H1 (cell line): ENCODE measurements around the gene SMARCAL1. TPM values are rescaled to one million over a fixed set of nuclear protein-coding genes. Genes with fewer than 3 reads are reported as not detected.

ENCODE experiments used
- CTCF ChIA-PET: fragments of 300-600 bp; sonication (Branson Sonifier 250); formaldehyde crosslinking; loops from one replicate; lab custom pipeline; 2021; ENCODE audit not compliant: partially characterized antibody; lab: Charles Lee
- POLR2A ChIA-PET: fragments of 300-600 bp; sonication (Branson Sonifier 250); formaldehyde crosslinking; loops from one replicate; lab custom pipeline; 2021; ENCODE audit warnings: inconsistent platforms; ENCODE audit not compliant: partially characterized antibody; lab: Charles Lee
- DNase-seq, 2 experiments: peaks; one replicate each; pipeline versions ENCODE4 v3.0.0 to v3.0.0-alpha.2; 2010 to 2022; ENCODE audit warnings: low spot score in 2 of 2, low read depth in 1 of 2, mixed read lengths in 1 of 2
- FAIRE-seq: peaks from 2 replicates; lab custom pipeline; 2011; peaks lifted over from hg19 to GRCh38; lab: Jason Lieb, UNC
- H2AFZ ChIP-seq: 2 replicates; pipeline ENCODE4 v1.8.1; 2012; ENCODE audit warnings: low read length, inconsistent platforms
- H2AK5ac ChIP-seq: 2 replicates; pipeline ENCODE4 v1.6.1; 2013; ENCODE audit warnings: low read depth, low read length
- H2BK120ac ChIP-seq: replicated peaks from 2 replicates; pipeline ENCODE3; 2013; ENCODE audit warnings: low read depth, low read length, inconsistent platforms
- H2BK12ac ChIP-seq: 2 replicates; pipeline ENCODE4 v1.6.1; 2013; ENCODE audit warnings: low read depth, low read length
- H2BK15ac ChIP-seq: 2 replicates; pipeline ENCODE4 v1.6.1; 2013; ENCODE audit warnings: low read length
- H2BK20ac ChIP-seq: 2 replicates; pipeline ENCODE4 v1.6.1; 2013; ENCODE audit warnings: low read length
- H2BK5ac ChIP-seq: 2 replicates; pipeline ENCODE4 v1.6.1; 2013; ENCODE audit warnings: low read depth, low read length
- H3K14ac ChIP-seq: 2 replicates; pipeline ENCODE4 v1.6.1; 2013; ENCODE audit warnings: inconsistent platforms; ENCODE audit not compliant: insufficient read length
- H3K18ac ChIP-seq: 2 replicates; pipeline ENCODE4 v1.6.1; 2013; ENCODE audit warnings: low read length; ENCODE audit errors: extremely low read depth
- H3K23ac ChIP-seq: 2 replicates; pipeline ENCODE4 v1.6.1; 2013; ENCODE audit warnings: inconsistent platforms; ENCODE audit not compliant: insufficient read length
- H3K23me2 ChIP-seq: 2 replicates; pipeline ENCODE4 v1.6.1; 2013; ENCODE audit warnings: low read depth, low read length
- H3K27ac ChIP-seq: 2 replicates; pipeline ENCODE4 v1.6.1; 2011; ENCODE audit warnings: low read depth, low read length, inconsistent platforms
- H3K27me3 ChIP-seq, 4 experiments: replicated peaks in 1 of 4; 1 replicate in 1 of 4; 2 replicates in 3 of 4; pipeline versions ENCODE4 v1.6.1 to v1.8.1; 2011 to 2013; ENCODE audit warnings: low read length in 3 of 4, mild to moderate bottlenecking in 3 of 4, inconsistent platforms in 2 of 4, mixed read lengths in 2 of 4, moderate library complexity in 1 of 4; ENCODE audit not compliant: control insufficient read depth in 3 of 4, insufficient read depth in 3 of 4; ENCODE audit errors: extremely low read depth in 1 of 4
- H3K36me3 ChIP-seq, 4 experiments: 2 replicates each; pipeline versions ENCODE4 v1.6.1 to v1.8.1; 2011 to 2013; ENCODE audit warnings: mild to moderate bottlenecking in 4 of 4, low read length in 3 of 4, moderate library complexity in 2 of 4, control low read depth in 1 of 4, inconsistent platforms in 1 of 4; ENCODE audit not compliant: insufficient read depth in 4 of 4, control insufficient read depth in 2 of 4
- H3K4ac ChIP-seq: replicated peaks from 2 replicates; pipeline ENCODE3; 2013; ENCODE audit warnings: low read length, low read depth, mixed read lengths, inconsistent platforms; ENCODE audit not compliant: insufficient read length
- H3K4me1 ChIP-seq, 4 experiments: replicated peaks in 1 of 4; 1 replicate in 1 of 4; 2 replicates in 3 of 4; pipeline versions ENCODE4 v1.6.1 to v1.8.1; 2011 to 2013; ENCODE audit warnings: low read length in 3 of 4, inconsistent platforms in 2 of 4, mixed read lengths in 1 of 4; ENCODE audit not compliant: insufficient read depth in 4 of 4, control insufficient read depth in 3 of 4
- H3K4me2 ChIP-seq, 2 experiments: 2 replicates each; pipeline versions ENCODE4 v1.6.1 to v1.8.1; 2011 to 2013; ENCODE audit warnings: low read depth in 2 of 2, low read length in 2 of 2, control low read depth in 1 of 2, inconsistent platforms in 1 of 2, mild to moderate bottlenecking in 1 of 2; ENCODE audit not compliant: insufficient read depth in 1 of 2
- H3K4me3 ChIP-seq, 4 experiments: fragments of 200-600, 300-600 bp in 1 of 4; sonication (generic), shearing (Covaris generic), sonication (Bioruptor Twin) in 1 of 4; 2 replicates each; pipeline versions ENCODE4 v1.5.1 to v1.8.1; 2011 to 2016; ENCODE audit warnings: low read length in 4 of 4, low read depth in 3 of 4, control low read depth in 2 of 4, inconsistent platforms in 2 of 4, mild to moderate bottlenecking in 2 of 4, mixed read lengths in 1 of 4, moderate library complexity in 1 of 4; ENCODE audit not compliant: insufficient read depth in 2 of 4; ENCODE audit errors: extremely low read depth in 1 of 4
- H3K56ac ChIP-seq: replicated peaks from 2 replicates; pipeline ENCODE3; 2013; ENCODE audit warnings: low read depth, mild to moderate bottlenecking, mixed read lengths, low read length, inconsistent platforms; ENCODE audit not compliant: insufficient read length
- H3K79me1 ChIP-seq: 2 replicates; pipeline ENCODE4 v1.6.1; 2013; ENCODE audit warnings: low read depth, low read length, control low read depth
- H3K79me2 ChIP-seq, 2 experiments: 2 replicates each; pipeline versions ENCODE4 v1.6.1 to v1.8.1; 2012 to 2013; ENCODE audit warnings: low read length in 2 of 2, mild to moderate bottlenecking in 2 of 2, inconsistent platforms in 1 of 2; ENCODE audit not compliant: insufficient read depth in 2 of 2, control insufficient read depth in 1 of 2
- H3K9ac ChIP-seq, 4 experiments: replicated peaks in 1 of 4; 1 replicate in 1 of 4; 2 replicates in 3 of 4; pipeline versions ENCODE4 v1.6.1 to v1.8.1; 2011 to 2013; ENCODE audit warnings: low read depth in 3 of 4, low read length in 3 of 4, control low read depth in 2 of 4, mild to moderate bottlenecking in 2 of 4, moderate library complexity in 2 of 4, inconsistent platforms in 1 of 4; ENCODE audit errors: extremely low read depth in 1 of 4
- H3K9me3 ChIP-seq, 2 experiments: 2 replicates each; pipeline versions ENCODE4 v1.6.1 to v1.8.1; 2012 to 2013; ENCODE audit warnings: mild to moderate bottlenecking in 2 of 2, moderate library complexity in 2 of 2, control low read depth in 1 of 2, inconsistent platforms in 1 of 2, low read depth in 1 of 2, low read length in 1 of 2, mixed read lengths in 1 of 2; ENCODE audit not compliant: insufficient read depth in 2 of 2
- H4K20me1 ChIP-seq, 2 experiments: replicated peaks in 1 of 2; 2 replicates each; pipeline versions ENCODE3 to v1.8.1; 2011 to 2013; ENCODE audit warnings: inconsistent platforms in 2 of 2, low read length in 2 of 2, mild to moderate bottlenecking in 1 of 2; ENCODE audit not compliant: insufficient read depth in 2 of 2, control insufficient read depth in 1 of 2
- H4K5ac ChIP-seq: 2 replicates; pipeline ENCODE4 v1.6.1; 2013; ENCODE audit warnings: low read length, low read depth, mixed read lengths, inconsistent platforms; ENCODE audit not compliant: insufficient read length
- H4K8ac ChIP-seq: 2 replicates; pipeline ENCODE4 v1.8.0; 2013; ENCODE audit warnings: mild to moderate bottlenecking, moderate library complexity, low read length, inconsistent platforms; ENCODE audit not compliant: insufficient read depth; ENCODE audit errors: extremely low read depth
- H4K91ac ChIP-seq: replicated peaks from 2 replicates; pipeline ENCODE3; 2013; ENCODE audit warnings: low read length, mixed read lengths, inconsistent platforms; ENCODE audit not compliant: insufficient read length
- BACH1 ChIP-seq: IDR thresholded peaks from 2 replicates; pipeline ENCODE4 v1.6.1; 2012; ENCODE audit warnings: low read length, improper control_type of control experiment
- EGR1 ChIP-seq: IDR thresholded peaks from 2 replicates; pipeline ENCODE4 v1.6.1; 2011; ENCODE audit warnings: low read depth, low read length, borderline replicate concordance
- EZH2 ChIP-seq: fragments of 200-600 bp; sonication (generic); IDR thresholded peaks from 2 replicates; pipeline ENCODE4 v1.7.1; 2012; ENCODE audit warnings: low read depth, mild to moderate bottlenecking, moderate library complexity, low read length, inconsistent platforms; ENCODE audit not compliant: severe bottlenecking
- GABPA ChIP-seq: IDR thresholded peaks from 2 replicates; pipeline ENCODE4 v1.6.1; 2011; ENCODE audit warnings: mild to moderate bottlenecking, low read length, moderate library complexity, borderline replicate concordance; ENCODE audit not compliant: insufficient read depth
- GTF2F1 ChIP-seq: IDR thresholded peaks from 2 replicates; pipeline ENCODE4 v1.6.1; 2012; ENCODE audit warnings: low read depth, low read length, improper control_type of control experiment, borderline replicate concordance
- JUN ChIP-seq: IDR thresholded peaks from 2 replicates; pipeline ENCODE4 v1.6.1; 2011; ENCODE audit warnings: low read depth, mild to moderate bottlenecking, improper control_type of control experiment, low read length
- SP1 ChIP-seq: IDR thresholded peaks from 2 replicates; pipeline ENCODE4 v1.6.1; 2011; ENCODE audit warnings: low read depth, low read length
- TCF12 ChIP-seq: IDR thresholded peaks from 2 replicates; pipeline ENCODE4 v1.6.1; 2011; ENCODE audit warnings: low read depth, mild to moderate bottlenecking, low read length
- WGBS, 2 experiments: shearing (Covaris generic) in 1 of 2; methylation state at CpG; one replicate each; pipeline versions ENCODE4 v1.1.6 to v1.1.7; 2013 to 2015; ENCODE audit warnings: low lambda C conversion rate in 2 of 2, mixed read lengths in 2 of 2, inconsistent platforms in 1 of 2, low coverage in 1 of 2, missing lambda C conversion rate in 1 of 2; ENCODE audit not compliant: insufficient replicate concordance in 2 of 2, insufficient coverage in 1 of 2, insufficient read length in 1 of 2; ENCODE audit errors: extremely low coverage in 1 of 2, missing lambda C conversion rate in 1 of 2; 5-methylcytosine and 5-hydroxymethylcytosine counted together
- polyA plus RNA-seq, 7 experiments: library from polyadenylated mRNA; depleted of rRNA in 3 of 7; stranded (reverse) in 5 of 7; unstranded in 2 of 7; fragments of >200 nt in 5 of 7; fragments of 200-250 nt in 2 of 7; gene quantifications; 1 replicate in 5 of 7; 2 replicates in 1 of 7; 4 replicates in 1 of 7; pipeline versions ENCODE4 v1.2.1 to v1.2.3, GENCODE V29; 2011 to 2013; ENCODE audit warnings: missing spikeins in 2 of 7, mixed read lengths in 2 of 7
- total RNA-seq: library from RNA; stranded (reverse); fragmentation: NEBNext Ultra II Directional; extraction: Animal tissue kit (Norgen Biotek cat#: 25700); gene quantifications from 2 replicates; pipeline ENCODE4 v1.2.1, GENCODE V29; 2021

Gene SMARCAL1
- total and polyA plus RNA-seq, 2 of the 8 experiments (the other 6 are each of a cell fraction or from before 2014, with no cell fraction given) = 17.6 to 17.9 TPM

GRCh38 chr2:216478791-216479190, 66.5 kb downstream of the SMARCAL1 start:
- H2BK5ac ChIP-seq = no peak overlapping the region
- WGBS, 2 experiments = 82% methylated on average over 1 of the region's 1 CpG; no CpG with 5 or more reads in 1 of the 2 experiments
- no peak overlapping the region for H3K4ac ChIP-seq
- no peak overlapping the region for H4K91ac ChIP-seq
- no peak overlapping the region for H3K23ac ChIP-seq
- H3K4me1 ChIP-seq = no peaks in the 10 kb centered on the region
- no peak overlapping the region for H3K9ac ChIP-seq
- no peaks in the 10 kb centered on the region for H3K79me2 ChIP-seq
- H3K27ac ChIP-seq = no peak overlapping the region
- peaks cover 0 to 2% of the 10 kb centered on the region in 2 experiments for H4K20me1 ChIP-seq
- H2BK12ac ChIP-seq = no peak overlapping the region
- peaks cover 0 to 14% (median 1%) of the 10 kb centered on the region in 4 experiments; a peak in 3 of 8 replicates for H3K36me3 ChIP-seq
- no peak overlapping the region for H3K56ac ChIP-seq
- no peak overlapping the region for H2AK5ac ChIP-seq
- no peaks in the 10 kb centered on the region for H3K23me2 ChIP-seq
- no peaks in the 10 kb centered on the region for H3K79me1 ChIP-seq
- ChIA-PET POLR2A (interaction anchor here (0.9 to 1.0 kb wide), 3 partner anchors 19 to 22 kb away, joined by 3 to 4 read pairs (median 3); partner anchors contain the start of gene RPL37A), CTCF (interaction anchor here (0.7 to 2.0 kb wide), 3 partner anchors 13 to 173 kb away, joined by 3 to 7 read pairs (median 3); no protein-coding TSS in a partner anchor)
- H2BK15ac ChIP-seq = no peak overlapping the region
- no peaks in the 10 kb centered on the region for H3K9me3 ChIP-seq
- H2AFZ ChIP-seq = no peak overlapping the region
- no peak overlapping the region for H3K4me3 ChIP-seq
- no peak overlapping the region for H3K18ac ChIP-seq
- no peak overlapping the region for H3K4me2 ChIP-seq
- H4K8ac ChIP-seq = no peak overlapping the region
- H4K5ac ChIP-seq = no peak overlapping the region
- no peak overlapping the region for H2BK20ac ChIP-seq
- no peak for TF ChIP-seq SP1
- no peak for TF ChIP-seq EGR1
- TF ChIP-seq EZH2 = no peak
- no peak for TF ChIP-seq GABPA
- TF ChIP-seq GTF2F1 = no peak
- TF ChIP-seq BACH1 = no peak
- no peak for TF ChIP-seq TCF12
- no peak for TF ChIP-seq JUN
- no peak overlapping the region for H2BK120ac ChIP-seq
- DNase-seq (no peak), FAIRE-seq (no peak)
- no peak overlapping the region for H3K14ac ChIP-seq
- H3K27me3 ChIP-seq = no peaks in the 10 kb centered on the region; a peak in 1 of 7 replicates
